Muscle of arm (tissue), 12 donors: Measurements from ENCODE around the gene TRIM10. TPM values are rescaled to one million over a fixed set of nuclear protein-coding genes. Genes with fewer than 3 reads are reported as not detected.

Experiments
- polyA plus RNA-seq, 12 donors: library from polyadenylated mRNA; unstranded; fragments of 120-200 nt; gene quantifications; one replicate each; pipeline ENCODE4 v1.2.1, GENCODE V29; 2013; ENCODE audit not compliant: insufficient read length in 12 of 12

TRIM10 gene
- polyA plus RNA-seq, 12 donors, result 0.15 to 1.9 (median 0.45) TPM; not detected in 2

Other genes with a start within 250 kb of the TRIM10 start
- gene HLA-A, start 218.7 kb downstream of the TRIM10 start, polyA plus RNA-seq, result 100 to 1,000 TPM in 6 of 12 donors, 10 to 100 TPM in 5, not detected in 1; 45.1 to 155 (median 101) TPM
- gene POLR1H, start 99.9 kb downstream of the TRIM10 start, polyA plus RNA-seq, result 10 to 100 TPM in 11 of 12 donors, not detected in 1; 17.4 to 30.2 (median 21.6) TPM
- gene PPP1R11, start 94.0 kb downstream of the TRIM10 start, polyA plus RNA-seq, result 10 to 100 TPM in 11 of 12 donors, not detected in 1; 30.6 to 69.3 (median 37.6) TPM
- gene RNF39, start 85.4 kb downstream of the TRIM10 start, polyA plus RNA-seq, result 1 to 10 TPM in 3 of 12 donors, under 1 TPM in 7, not detected in 2; 0.29 to 5.0 (median 0.63) TPM
- under 1 TPM in 2 of 12 donors, not detected in 10; 0.23 to 0.48 TPM for gene TRIM31, start 48.1 kb downstream of the TRIM10 start, polyA plus RNA-seq
- gene TRIM40, start 25.1 kb downstream of the TRIM10 start, polyA plus RNA-seq, result under 1 TPM in 1 of 12 donors, not detected in 11; 0.13 TPM
- not detected for gene TRIM15, start 2.3 kb upstream of the TRIM10 start, polyA plus RNA-seq
- gene TRIM26, start 52.2 kb upstream of the TRIM10 start, polyA plus RNA-seq, result 10 to 100 TPM in 11 of 12 donors, not detected in 1; 12.6 to 33.8 (median 15.0) TPM
- gene TRIM39, start 165.7 kb upstream of the TRIM10 start, polyA plus RNA-seq, result 10 to 100 TPM in 1 of 12 donors, 1 to 10 TPM in 10, not detected in 1; 6.0 to 11.8 (median 7.5) TPM
- gene RPP21, start 183.9 kb upstream of the TRIM10 start, polyA plus RNA-seq, result 10 to 100 TPM in 11 of 12 donors, not detected in 1; 13.3 to 40.3 (median 16.1) TPM